HG03066 (cell line): ENCODE data around the gene PSMA3.
"Not testable (repeated sequence)": the region's sequence is repeated elsewhere in the genome, so short reads cannot be mapped to it uniquely, and the experiment has no call there.

Experiments
- ATAC-seq: cut with Tn5 transposase; IDR thresholded peaks from one replicate; pipeline ENCODE4 v1.9.1; 2021; ENCODE audit warnings: low read depth; ENCODE audit not compliant: unreplicated experiment

The PSMA3 gene

GRCh38 chr14:58244556-58245387 lies at the start of gene PSMA3:
PSMA3 (plus strand) TSS chr14:58244843; CDS start chr14:58244921, 78 bp downstream.
- ATAC-seq, result peak; percentile 87

GRCh38 chr14:58196198-58196597 lies 48.4 kb upstream of the PSMA3 start:
- no peak for ATAC-seq

- no peak for ATAC-seq
These were observed 46.6 kb upstream of the PSMA3 start for GRCh38 chr14:58198086-58198485.

DNA sequence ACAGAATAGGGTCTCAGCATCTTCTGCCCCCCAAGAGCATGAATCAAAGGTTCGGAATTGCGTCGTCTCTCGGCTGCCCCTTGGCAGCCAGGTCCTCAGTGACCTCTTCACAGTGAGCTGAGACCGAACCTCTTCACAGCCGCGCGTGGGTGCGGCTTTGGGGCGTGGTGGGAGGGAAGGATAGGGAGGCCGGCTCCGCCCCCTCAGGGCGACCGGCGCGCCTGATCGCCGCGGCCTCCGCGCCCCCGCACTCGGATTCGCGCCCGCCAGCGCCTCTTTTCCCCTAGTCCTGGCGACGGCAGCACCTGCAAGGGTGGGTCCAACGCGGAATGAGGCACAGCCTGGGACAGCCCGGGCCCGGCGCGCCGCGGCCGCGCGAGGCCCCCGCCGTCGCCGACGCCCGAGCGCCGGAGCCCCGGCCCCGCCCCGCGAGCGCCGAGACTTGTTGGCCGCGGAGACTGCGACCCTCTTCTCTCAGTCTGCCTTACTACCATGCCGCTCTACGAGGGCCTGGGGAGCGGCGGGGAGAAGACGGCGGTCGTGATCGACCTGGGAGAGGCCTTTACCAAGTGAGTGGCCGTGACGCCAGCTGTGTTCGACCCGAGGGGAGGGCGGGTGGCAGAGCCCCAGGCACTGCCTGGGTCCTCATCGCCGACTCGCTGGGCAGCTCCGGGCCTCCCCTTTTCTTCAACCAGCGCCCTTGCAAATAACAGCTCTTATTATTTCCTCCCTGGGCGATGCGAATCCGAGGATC lies 44.7 kb upstream of the PSMA3 start, which contains the start of gene ACTR10:
Gene ACTR10, plus strand, starts transcription at position 424 of the 754 bp plus-strand sequence. Its CDS starts 69 bp downstream, at position 493.
- ATAC-seq, result peak; percentile 90

DNA sequence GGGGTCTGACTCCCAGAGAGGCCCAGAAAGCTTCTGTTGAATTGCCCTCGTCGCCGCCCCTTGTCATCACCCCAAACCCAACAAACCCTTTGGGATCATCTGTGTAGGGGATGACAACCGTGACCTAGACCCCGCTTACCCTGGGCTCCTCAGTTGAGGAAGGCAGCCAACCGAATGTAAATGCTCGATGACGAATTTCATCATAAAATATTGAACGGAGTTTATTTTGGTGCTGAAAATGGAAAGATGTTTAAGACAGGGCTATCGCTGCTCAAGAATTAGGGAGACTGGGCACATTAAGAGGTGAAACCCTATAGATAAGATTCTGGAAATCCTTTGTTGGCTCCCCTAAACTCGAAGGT lies 44.2 kb upstream of the PSMA3 start:
- peak; percentile 7 for ATAC-seq

DNA sequence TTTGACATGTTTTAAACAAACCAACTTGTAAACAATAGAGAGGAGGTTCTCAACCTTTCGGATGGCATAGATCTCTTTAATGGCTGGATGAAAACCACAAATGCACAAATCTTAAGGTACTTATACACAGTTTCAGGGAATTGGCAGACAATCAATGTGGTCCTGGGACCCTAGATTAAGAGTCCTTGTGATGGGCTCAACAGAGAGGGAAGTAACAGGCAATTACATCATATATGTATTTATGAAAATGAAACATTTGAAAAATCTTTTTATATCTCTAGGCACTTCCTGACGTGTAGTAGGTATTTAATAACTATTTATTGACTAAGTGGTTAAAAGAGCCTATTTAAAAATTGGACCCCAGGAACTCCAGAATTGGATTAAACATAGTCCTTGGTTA lies 43.8 kb upstream of the PSMA3 start:
- ATAC-seq, result no peak

DNA sequence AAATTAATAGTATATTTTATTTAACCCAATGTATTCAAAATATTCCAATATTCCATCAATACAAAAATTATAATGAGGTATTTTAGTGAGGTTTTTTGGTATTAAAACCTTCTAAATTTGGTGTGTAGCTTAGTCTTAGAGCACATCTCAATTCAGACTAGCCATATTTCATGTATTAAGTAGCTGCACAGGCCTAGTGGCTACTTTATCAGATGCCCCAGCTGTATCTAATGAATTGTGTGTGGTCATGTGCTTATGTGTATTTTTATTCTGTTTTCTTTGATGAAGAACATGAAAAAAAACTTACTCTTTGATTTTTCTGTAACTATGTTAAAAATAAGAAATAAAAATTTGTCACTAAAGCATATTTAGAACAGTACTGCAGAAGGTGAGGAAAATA lies 31.5 kb upstream of the PSMA3 start:
- no peak for ATAC-seq

GRCh38 chr14:58215191-58215914 lies 29.3 kb upstream of the PSMA3 start:
- no peak for ATAC-seq

- no peak for ATAC-seq
These were observed 28.1 kb upstream of the PSMA3 start for GRCh38 chr14:58216544-58216943.

GRCh38 chr14:58227096-58227819 lies 17.4 kb upstream of the PSMA3 start:
- ATAC-seq, result no peak

DNA sequence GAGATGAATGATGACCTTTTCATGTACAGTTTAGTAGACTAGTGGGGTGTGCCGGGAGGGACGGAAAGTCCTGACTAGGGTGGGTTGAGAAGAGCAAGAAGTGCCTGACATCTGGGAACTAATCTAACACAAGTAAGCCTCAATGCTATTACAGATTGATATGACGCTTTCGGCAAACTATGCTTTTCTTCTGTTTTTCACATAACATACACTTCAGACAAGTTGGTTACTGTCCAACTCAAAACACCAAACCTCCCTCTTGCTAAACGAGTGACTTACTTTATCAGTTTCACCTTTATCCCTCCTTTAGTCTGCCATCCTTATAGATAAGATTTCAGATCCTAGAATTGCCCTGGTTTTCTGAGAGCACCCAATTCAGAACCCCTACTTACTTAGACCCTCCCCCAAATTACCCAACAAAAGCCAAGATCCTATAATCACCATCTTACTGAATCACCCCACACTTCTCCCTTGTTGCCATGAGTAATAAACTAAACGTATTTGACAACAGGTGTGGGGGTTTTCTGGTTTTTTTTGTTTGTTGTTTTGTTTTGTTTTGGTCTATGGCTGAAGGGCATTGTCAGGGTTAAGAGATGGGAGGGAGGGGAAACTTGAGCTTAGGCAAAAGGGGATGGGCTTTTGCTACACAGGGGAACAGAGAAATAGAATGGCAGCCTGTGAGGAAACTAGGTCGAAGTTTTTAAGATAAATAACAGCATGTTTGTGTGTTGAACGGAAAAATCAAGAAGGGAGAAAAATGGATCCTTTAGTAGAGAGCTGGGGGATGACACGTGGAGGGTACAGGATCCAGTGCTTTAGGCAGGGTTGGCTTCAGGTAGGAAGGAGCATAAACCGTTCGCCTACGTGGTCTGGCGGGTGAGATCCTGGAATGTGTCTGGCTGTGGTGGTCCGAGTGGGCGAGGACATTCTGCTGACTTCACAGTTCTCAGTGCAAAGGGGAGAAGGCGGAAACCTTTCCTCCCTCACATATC lies 6.1 kb upstream of the PSMA3 start:
- ATAC-seq, result no peak

- no peak for ATAC-seq
These were observed 5.1 kb upstream of the PSMA3 start for GRCh38 chr14:58239244-58240195.

- peak; percentile 24 for ATAC-seq
These were observed 670 bp upstream of the PSMA3 start for GRCh38 chr14:58243790-58244555.

- no peak for ATAC-seq
These were observed 919 bp downstream of the PSMA3 start for GRCh38 chr14:58245562-58245961.

DNA sequence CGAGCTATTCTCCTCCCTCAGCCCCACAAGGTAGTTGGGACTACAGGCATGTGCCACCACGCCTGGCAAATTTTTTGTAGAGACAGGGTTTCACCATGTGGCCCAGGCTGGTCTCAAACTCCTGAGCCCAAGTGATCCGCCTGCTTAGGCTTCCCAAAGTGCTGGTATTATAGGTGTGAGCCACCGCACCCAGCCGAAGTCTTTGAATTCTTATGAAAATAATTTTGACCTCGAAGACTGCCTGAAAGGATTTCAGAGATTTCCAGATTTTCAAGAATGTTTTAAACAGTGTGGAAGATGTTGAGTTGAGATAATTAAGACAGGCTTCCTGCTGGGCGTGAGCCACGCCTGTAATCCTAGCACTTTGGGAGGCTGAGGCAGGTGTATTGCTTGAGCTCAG lies 5.0 kb downstream of the PSMA3 start:
- ATAC-seq, result no peak

DNA sequence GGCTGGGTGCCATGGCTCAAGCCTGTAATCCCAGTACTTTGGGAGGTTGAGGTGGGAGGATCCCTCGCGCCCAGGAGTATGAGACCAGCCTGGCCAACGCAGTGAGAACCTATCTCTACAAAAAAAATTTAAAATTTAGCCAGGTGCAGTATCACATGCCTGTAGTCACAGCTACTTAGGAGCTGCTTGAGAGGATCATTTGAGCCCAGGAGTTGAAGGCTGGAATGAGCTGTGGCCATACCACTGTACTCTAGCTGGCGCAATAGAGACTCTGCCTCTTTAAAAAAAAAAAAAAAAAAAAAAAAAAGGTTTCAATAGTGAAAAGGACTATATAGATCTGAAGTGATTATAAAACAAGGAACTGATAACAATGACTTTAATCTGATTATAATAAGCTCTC lies 13.5 kb downstream of the PSMA3 start:
- no peak for ATAC-seq

- not testable (repeated sequence) for ATAC-seq
These were observed 17.4 kb downstream of the PSMA3 start for GRCh38 chr14:58262005-58262404.
